Measurements from ENCODE around the gene OSBPL5.

OSBPL5 gene

GRCh38 chr11:3111466-3111865, 53.6 kb downstream of the OSBPL5 start:
- no peak for DNase-seq (ENCODE audit: low read depth, low spot score)
- H3K4me3 ChIP-seq (ENCODE audit: low read length): no peak overlapping the region

GRCh38 chr11:3109921-3110706, 55.0 kb downstream of the OSBPL5 start:
- no peak overlapping the region for H3K4me3 ChIP-seq (ENCODE audit: low read length)
- DNase-seq (ENCODE audit: low read depth, low spot score): peak; percentile 33

GRCh38 chr11:3109434-3109833, 55.7 kb downstream of the OSBPL5 start:
- H3K4me3 ChIP-seq (ENCODE audit: low read length): no peak overlapping the region
- no peak for DNase-seq (ENCODE audit: low read depth, low spot score)

- H3K4me3 ChIP-seq (ENCODE audit: low read length): no peak overlapping the region
- DNase-seq (ENCODE audit: low read depth, low spot score): no peak
Measured at GRCh38 chr11:3108183-3108721, 56.9 kb downstream of the OSBPL5 start.

- no peak for DNase-seq (ENCODE audit: low read depth, low spot score)
- no peak overlapping the region for H3K4me3 ChIP-seq (ENCODE audit: low read length)
Measured at GRCh38 chr11:3107608-3108182, 57.4 kb downstream of the OSBPL5 start.

- DNase-seq (ENCODE audit: low read depth, low spot score): no peak
Measured at GRCh38 chr11:3106736-3107524, 58.2 kb downstream of the OSBPL5 start.

GRCh38 chr11:3105791-3106735, 59.0 kb downstream of the OSBPL5 start:
- DNase-seq (ENCODE audit: low read depth, low spot score): no peak
- no peak overlapping the region for H3K4me3 ChIP-seq (ENCODE audit: low read length)

More at GRCh38 chr11:3106736-3107524, 58.2 kb downstream of the OSBPL5 start:
- H3K4me3 ChIP-seq (ENCODE audit: low read length): no peak overlapping the region

GRCh38 chr11:3104961-3105790, 59.9 kb downstream of the OSBPL5 start:
- no peak for DNase-seq (ENCODE audit: low read depth, low spot score)
- no peak overlapping the region for H3K4me3 ChIP-seq (ENCODE audit: low read length)

GRCh38 chr11:3104051-3104714, 60.9 kb downstream of the OSBPL5 start:
- no peak overlapping the region for H3K4me3 ChIP-seq (ENCODE audit: low read length)
- no peak for DNase-seq (ENCODE audit: low read depth, low spot score)

- H3K4me3 ChIP-seq (ENCODE audit: low read length): no peak overlapping the region
- DNase-seq (ENCODE audit: low read depth, low spot score): no peak
Measured at GRCh38 chr11:3103076-3103475, 62.0 kb downstream of the OSBPL5 start.

GRCh38 chr11:3102641-3102921, 62.5 kb downstream of the OSBPL5 start:
- no peak for DNase-seq (ENCODE audit: low read depth, low spot score)
- no peak overlapping the region for H3K4me3 ChIP-seq (ENCODE audit: low read length)

GRCh38 chr11:3101921-3102640, 63.0 kb downstream of the OSBPL5 start:
- no peak for DNase-seq (ENCODE audit: low read depth, low spot score)
- H3K4me3 ChIP-seq (ENCODE audit: low read length): no peak overlapping the region

GRCh38 chr11:3099178-3099577, 65.9 kb downstream of the OSBPL5 start:
- no peak overlapping the region for H3K4me3 ChIP-seq (ENCODE audit: low read length)
- DNase-seq (ENCODE audit: low read depth, low spot score): no peak

GRCh38 chr11:3096909-3097530, 68.1 kb downstream of the OSBPL5 start:
- no peak overlapping the region for H3K4me3 ChIP-seq (ENCODE audit: low read length)
- no peak for DNase-seq (ENCODE audit: low read depth, low spot score)

- no peak for DNase-seq (ENCODE audit: low read depth, low spot score)
- H3K4me3 ChIP-seq (ENCODE audit: low read length): no peak overlapping the region
Measured at GRCh38 chr11:3095712-3096361, 69.3 kb downstream of the OSBPL5 start.

GRCh38 chr11:3094223-3094824, 70.8 kb downstream of the OSBPL5 start:
- DNase-seq (ENCODE audit: low read depth, low spot score): no peak
- H3K4me3 ChIP-seq (ENCODE audit: low read length): no peak overlapping the region
